Endothelial cell of hepatic sinusoid (primary cell): ENCODE measurements around the gene WDR4.
"Not testable (repeated sequence)": the region's sequence is repeated elsewhere in the genome, so short reads cannot be mapped to it uniquely, and the experiment has no call there.

Experiments
- in situ Hi-C: cut with HindIII; loops from 2 replicates; pipeline ENCODE4 v1.10.0; 2017; ENCODE audit warnings: low sequenced_read_pairs

Gene WDR4

DNA sequence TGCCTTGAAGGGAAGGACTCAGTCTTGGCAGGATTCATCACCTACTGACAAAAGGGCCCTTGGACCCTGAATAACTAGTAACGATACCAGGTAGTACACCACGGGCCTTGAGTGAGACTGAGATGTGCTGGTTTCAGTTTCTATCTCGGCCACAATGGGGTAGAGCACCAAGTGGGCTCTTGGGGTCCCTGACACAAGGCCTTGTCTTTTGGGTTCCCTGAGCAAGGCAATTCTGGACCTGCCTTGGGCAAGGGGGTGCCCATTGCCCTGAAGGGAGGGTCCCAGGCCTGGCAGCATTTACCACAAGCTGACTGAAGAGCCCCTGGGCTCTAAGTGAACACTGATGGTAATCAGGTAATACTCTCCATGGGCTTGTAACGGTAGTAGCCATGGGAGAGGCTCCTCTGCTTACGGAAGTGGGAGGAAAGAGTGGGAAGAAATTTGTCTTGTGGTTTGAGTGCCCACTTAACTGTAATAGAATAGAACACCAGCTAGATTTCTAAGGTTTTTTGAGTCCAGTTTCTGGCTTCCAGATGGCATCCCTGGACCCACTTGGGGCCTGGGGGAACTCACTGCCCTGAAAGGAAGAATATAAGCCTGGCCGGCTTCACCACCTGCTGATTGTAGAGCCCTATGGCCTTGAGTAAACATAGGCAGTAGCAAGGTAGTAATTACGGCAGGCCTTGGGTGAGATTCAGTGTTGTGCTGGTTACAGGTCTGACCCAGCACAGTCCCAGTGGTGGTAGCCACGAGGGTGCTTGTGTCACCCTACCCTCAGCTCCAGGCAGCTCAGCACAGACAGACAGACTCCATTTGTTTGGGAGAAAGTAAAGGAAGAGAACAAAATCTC lies 58.5 kb downstream of the WDR4 start:
- in situ Hi-C loops: no loop called here

DNA sequence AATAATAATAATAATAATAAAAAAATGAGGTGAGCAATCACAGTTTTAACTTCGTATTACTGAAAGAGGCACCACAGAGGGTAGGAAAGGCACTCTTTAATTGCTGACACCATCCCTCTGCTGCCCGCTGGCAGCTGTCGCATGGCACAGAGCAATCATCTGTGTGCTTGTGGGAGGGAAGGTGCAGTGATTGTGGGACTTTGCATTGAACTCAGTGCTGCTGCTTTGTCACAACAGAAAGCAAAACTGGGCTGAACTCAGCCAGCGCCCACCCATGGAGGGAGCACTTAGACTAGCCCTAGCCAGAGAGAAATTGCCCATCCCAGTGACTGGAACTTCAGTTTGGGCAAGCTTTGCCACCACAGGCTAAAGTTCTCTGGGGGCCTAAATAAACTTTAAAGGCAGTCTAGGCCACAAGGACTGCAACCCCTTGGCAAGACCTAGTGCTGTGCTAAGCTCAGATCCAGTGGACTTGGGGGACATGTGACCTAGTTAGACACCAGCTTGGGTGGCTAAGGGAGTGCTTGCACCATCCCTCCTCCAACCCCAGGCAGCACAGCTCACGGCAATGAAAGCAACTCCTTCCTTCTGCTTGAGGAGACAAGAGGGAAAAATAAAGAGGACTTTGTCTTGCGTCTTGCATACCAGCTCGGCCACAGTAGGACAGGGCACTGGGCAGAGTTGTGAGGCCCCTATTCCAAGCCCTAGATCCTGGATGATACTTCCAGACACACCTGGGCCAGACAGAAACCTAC lies 59.3 kb downstream of the WDR4 start:
- in situ Hi-C loops: no loop called here

DNA sequence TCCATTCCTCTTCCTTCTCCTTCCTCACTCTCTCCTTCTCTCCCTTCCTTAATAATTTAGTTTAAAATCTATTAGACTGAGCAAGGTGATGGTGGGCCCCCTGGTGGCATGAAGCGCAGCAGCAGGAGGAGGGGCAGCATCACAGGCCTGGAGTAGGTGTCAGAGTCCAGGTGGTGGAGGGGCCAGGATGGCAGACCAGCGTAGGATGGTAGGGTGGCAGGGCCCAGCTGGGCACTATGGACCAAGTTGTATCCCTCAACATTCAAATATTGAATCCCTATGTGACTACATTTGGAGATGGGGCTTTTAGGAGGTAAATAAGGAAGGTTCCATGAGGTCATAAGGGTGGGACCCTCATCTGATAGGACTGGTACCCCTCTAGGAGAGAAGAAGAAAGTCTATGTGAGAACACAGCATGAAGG lies 61.0 kb downstream of the WDR4 start:
- in situ Hi-C loops: no loop called here

DNA sequence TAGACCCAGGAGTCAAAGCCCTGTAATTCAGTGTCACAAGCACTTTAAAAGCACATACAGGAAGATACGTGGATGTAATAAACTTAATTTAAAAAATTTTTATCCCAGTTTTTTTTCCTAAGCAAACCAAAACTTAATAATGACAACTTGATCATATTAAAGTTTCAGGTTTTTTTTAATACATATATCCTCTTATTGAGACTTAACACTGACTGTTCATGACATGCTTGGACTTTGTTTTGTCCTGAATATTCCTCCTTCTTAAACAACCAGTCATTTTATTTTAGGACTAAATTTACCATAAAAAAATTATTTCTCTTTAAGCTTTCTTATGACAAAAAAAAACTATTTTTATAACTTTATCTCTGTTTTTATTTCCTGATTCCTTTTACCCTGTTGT lies 64.1 kb downstream of the WDR4 start:
- in situ Hi-C loops: no loop called here

DNA sequence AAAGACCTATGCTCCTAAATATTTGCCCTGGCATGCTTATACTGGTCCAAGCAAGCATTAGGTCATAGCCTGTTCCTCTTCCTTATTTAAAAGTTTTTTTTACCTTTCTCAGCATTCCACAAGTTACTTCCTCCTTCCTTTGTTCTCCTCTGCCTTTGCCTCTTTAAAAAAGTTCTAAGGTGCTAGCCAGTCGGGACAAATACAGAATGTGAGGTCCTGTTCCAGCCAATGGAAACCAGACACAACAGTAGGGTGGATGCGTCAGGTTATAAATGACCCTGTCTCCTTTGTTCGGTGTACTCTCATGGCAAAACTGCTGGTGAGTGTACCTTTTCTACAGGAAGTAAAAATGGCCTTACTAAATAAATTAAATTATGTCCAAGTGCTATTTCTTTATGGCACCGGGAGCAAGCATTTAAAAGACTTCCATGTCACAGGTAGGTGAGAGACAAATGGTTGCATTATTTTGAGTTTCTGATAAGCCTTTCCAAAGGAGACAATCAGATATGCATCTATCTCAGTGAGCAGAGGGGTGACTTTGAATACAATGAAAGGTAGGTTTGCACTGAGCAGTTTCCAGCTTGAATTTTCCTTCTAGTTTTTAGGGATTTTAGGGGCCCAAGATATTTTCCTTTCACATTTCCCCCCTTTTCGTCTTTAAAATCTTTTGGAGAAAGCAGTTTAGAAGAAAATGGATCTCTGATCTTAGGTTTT lies 66.7 kb downstream of the WDR4 start:
- in situ Hi-C loops: not testable (repeated sequence)

DNA sequence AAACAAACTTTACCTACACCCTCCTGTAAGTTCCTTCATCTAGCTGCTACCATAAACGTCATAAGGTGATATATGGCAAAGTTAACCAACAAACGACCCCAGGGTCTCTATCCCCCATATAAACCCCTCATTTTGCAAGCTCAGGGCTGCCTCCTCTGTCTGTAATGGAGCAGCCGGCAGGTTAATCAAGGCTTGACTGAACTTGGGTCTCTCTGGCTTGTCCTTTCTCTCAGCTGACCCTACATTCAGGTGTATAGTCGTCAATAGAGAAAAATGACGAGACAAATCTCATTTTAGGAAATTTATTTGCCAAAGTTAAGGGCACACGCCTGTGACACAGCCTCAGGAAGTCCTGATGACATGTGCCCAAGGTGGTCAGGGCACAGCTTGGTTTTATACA lies 67.4 kb downstream of the WDR4 start:
- in situ Hi-C loops: no loop called here

DNA sequence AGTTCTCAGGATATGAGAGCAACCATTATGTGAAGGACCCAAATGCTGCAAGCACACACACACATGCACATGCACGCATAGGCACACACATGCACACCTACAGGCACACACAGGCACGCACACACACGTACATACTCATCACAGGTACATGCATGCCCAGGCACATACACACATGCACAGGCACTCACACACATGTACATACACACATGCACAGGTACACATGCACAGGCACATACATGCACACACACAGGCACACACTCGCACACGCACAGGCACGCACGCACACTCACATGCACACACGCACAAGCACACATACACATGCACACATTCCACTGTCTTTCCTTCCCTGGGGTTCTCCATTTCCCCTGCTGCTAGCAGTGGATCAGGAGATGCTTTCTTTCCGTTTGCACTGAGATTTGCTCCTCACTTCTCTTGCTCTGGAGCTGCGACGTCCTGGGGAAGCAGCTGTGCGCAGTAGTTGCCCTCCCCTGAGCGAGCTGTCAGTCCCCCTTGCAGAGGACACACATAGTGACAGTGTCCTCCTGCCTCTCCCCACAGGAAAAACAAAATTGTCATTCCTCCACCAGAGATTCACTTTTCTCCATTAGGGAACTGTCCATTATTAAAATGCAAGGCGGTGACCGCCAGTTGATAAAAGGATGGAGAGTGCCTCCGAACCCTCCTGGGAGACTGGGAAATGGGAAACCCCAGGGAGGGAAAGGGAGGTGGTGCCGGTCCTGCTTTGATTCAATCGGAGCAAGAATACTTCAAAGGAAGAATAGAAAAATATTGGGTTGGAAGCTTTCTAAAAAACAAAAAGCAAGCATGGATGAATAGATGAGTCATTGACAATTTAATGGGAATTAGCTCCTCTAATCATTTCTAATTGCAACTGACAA lies 69.5 kb downstream of the WDR4 start:
- in situ Hi-C loops: no loop called here

DNA sequence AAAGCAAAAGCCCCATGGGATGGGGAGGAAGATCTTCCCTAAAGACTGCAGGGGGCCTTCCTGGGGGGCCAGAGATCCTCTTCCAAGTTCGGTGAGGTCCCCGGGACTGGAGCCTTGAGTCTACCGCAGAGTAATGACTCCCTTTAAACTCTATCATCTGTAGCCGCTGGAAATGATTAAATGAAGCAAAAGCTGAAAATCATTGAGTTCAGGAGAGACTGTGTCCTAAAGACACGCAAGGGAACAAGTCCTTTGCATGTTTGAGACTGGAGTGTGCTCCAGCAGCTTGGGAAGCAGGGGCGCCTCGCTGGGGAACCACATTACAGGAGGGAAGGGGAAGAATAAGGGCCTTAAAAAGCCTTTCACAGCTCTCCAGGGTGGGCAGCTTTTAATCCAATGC lies 70.2 kb downstream of the WDR4 start:
- in situ Hi-C loops: no loop called here

DNA sequence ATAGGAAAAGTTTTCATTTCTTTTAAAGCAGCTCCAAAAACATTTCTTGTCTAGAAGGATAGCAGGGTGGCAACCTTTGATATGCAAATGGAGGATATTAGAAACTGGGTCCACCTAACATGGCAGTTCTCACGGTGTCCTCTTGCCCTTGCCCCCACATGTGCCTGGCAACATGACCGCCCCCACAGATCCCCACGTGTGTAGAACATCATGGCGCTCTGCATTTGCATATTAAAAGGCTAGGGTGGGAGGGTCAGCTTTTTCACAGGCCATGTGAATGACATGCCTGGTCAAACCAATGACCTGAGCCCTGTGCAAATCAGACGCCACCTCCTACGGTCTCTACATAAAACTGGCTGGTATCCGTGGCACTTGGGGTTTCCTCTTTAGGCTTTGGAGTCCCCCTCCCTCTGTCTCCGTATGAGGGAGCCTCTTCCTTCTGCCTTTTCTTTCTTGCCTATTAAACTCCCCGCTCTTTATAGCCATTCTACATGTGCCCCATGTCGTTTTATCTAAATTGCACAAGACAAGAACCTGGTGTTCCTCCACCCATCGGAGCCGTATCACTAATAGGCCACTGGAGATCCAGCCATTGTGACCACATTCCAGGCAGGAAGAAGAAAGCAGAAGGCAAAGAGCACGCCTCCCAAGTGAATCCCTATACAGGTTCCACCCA lies 71.3 kb downstream of the WDR4 start:
- in situ Hi-C loops: no loop called here

DNA sequence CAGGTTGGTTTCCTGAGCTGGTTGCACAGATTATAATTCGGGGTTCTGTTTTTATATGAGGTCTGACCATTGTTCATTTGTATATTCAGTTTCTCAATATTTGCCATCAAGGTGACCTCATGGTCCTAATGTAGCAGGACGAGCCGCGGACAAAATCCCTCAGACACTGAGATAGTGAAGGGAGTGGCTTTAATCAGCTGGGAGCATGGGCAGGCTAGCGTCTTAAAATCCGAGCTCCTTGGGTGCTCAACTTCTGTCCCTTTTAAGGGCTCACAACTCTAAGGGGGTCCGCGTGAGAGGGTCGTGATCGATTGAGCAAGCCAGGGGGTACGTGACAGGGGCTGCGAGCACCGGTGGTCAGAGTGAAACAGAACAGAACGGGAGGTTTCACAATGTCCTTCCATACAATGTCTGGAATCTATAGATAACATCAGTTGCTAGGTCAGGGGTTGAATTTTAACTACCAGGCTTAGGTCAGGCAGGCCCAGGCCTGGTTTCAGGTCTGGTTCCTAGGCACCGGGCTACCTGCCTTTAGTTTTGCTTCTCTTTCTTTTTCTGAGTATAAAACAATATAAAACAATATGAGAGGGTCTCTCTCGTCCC lies 71.9 kb downstream of the WDR4 start:
- in situ Hi-C loops: not testable (repeated sequence)

DNA sequence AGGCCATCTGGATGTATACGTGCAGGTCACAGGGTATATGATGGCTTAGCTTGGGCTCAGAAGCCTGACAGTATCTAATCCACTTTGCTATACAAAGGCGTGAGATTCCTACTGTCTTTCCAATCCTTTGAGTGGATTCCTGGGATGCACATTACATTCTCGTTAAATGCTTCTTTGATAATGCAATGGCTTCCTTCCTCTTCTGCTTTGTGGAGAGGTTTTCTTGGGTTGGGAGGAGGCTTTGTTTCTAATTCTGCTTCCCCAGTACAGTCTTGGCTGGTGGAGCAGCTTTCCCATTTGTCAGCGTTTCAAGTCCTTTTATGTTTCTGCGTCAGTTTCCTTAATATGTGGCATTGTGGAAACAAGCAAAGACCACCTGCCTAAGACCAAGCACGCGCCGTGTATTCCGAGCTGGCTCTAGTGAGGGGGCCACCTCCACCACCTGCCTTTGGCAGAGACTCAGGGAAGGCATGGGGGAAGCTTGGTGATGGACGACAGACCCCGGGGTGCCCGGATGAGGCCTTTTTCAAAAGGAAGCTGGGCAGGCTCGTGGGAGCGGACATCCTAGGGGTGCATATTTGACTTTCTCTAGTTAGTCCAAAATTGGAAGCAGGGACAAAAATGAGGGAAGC lies 72.7 kb downstream of the WDR4 start:
- in situ Hi-C loops: no loop called here

DNA sequence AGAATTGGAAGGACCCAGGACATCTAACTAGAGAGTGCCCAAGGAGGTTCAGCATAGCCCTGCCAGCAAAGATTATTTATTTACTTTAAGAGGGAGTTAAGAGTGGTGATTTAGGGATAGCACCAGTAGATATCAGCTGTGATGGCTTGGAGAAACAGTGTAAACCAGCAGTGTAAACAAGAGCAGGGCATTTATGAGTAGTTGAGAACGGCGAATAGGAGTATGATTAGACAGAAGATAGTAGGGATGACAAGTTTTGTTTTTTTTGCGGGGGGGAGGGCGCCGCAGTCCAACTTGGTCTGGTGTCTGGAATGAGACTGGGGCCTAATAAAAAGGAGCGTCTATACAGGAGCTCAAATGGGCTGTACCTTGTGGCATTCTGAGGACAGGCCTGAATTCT lies 77.7 kb downstream of the WDR4 start:
- in situ Hi-C loops: not testable (repeated sequence)

DNA sequence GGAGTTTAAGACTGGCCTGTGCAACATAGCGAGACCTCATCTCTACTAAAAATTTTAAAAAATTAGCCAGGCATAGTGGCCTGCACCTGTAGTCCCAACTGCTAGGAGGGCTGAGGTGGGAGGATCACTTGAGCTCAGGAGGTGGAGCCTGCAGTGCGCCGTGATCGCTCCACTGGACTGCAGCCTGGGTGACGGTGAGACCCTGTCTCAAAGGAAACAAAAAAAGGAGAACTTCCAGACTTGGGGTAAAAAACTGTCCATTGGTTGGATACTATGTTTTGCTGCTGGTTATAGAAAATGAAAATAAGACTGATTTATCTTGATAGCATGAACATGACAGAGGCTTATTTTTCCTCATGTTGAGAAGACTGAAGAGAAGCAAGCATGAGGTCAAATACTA lies 79.4 kb downstream of the WDR4 start:
- in situ Hi-C loops: no loop called here

DNA sequence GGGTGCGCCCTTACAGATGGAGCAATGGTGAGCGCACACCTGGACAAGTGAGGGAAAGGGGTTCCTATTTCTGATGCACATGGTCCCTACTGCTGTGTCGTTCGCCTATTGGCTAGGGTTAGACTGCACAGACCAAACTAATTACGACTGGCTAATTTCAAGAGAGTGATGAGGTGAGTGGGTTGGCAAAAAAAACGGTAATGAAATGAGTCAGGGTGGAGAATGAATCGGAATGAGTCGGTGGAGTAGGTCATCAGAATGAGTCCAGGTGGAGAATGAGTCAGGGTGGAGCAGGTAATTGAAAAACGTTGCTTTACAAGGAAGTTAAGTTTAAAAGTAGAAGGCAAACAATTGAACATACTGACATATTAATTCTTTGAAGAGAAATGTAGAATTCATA lies 79.8 kb downstream of the WDR4 start:
- in situ Hi-C loops: no loop called here
